ENCODE data around the gene NPDC1.
"Not testable (repeated sequence)": the region's sequence is repeated elsewhere in the genome, so short reads cannot be mapped to it uniquely, and the experiment has no call there.

NPDC1 gene

DNA sequence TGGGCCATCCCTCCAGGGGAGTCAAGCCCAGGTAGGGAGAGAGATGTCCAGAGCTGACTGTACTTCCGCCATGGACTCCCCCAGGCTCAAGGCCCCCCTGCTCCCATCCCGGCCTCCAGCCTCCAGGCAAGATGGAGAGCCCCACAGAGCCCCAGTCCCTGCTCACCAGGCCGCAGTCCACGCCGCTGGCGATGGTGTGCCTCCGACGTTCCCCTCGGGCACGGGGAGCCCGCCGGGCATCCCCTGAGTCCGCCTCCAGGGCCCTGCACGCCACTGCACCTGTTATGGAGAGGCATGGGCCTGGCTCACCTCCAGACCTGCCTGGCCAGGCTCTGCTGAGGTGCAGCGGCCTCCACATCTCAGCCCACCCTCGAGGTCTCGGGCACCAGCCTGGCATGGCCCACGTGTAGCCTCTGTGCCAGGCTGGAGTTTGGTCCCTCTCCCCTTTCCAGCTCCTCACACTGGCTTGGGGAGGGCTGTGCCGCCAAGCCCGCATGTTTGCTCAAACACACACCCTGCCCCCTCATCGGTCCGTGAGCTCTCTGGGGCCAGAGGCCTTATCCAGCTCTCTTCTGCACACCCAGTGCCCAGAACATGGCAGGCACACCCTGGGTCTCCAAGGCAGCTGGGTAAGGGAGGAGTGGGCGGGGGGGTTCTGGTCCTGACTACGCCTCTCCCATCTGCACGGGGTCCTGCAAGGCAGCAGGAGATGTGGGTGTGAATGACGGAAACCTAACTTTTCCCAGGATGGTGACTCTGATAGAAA, 20.3 kb upstream of the NPDC1 start:
- Histone ChIP-seq H3K36me3 (ENCODE audit: control insufficient read depth in 1 of 2, insufficient read depth in 2 of 2, low read length in 2 of 2) (peaks cover 0 to 5% of the 10 kb centered on the region in 2 donors), H3K27me3 (ENCODE audit: control insufficient read depth in 1 of 2, insufficient read depth in 2 of 2, low read length in 2 of 2) (no peaks in the 10 kb centered on the region), H3K27ac (ENCODE audit: low read depth, low read length) (no peak overlapping the region), H3K9ac (ENCODE audit: low read depth in 1 of 2, low read length in 2 of 2) (no peak overlapping the region), H3K4me3 (ENCODE audit: low read depth in 1 of 2, low read length in 2 of 2) (no peak overlapping the region), H3K9me3 (ENCODE audit: control insufficient read depth in 1 of 2, low read length in 2 of 2) (no peaks in the 10 kb centered on the region), H3K4me1 (ENCODE audit: control insufficient read depth in 1 of 2, insufficient read depth in 2 of 2, low read length in 2 of 2) (peaks cover 23 to 26% of the 10 kb centered on the region in 2 donors)

DNA sequence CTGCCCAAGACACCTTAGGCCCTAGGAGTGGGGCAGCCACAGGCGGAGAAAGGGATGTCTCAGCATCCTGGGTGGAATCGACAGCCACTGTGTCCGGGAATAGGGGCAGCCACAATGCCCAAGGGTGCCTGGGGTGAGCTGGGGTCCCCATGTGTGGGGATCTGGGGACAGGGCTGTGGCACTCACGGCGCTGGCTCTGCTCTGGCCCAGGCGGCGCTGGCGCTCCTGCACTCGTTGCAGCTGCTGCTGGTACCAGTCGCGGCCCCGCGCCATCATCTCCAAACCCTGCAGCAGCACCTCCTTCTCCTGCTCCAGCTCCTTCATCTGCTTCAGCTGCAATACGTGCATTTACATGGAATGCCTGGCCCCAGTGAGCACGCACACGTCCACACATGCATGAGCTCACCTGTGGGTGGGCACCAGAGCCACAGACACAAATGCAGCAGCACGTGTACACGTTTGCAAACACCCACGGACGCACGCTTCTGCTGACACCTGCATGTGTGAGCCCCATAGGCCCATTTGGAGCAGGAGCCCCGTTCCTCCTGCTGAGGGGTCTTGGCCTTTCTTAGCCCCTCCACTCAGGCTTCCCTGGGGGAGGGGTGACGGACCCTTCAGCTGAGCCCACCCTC, 19.5 kb upstream of the NPDC1 start:
- Histone ChIP-seq H3K27me3 (ENCODE audit: control insufficient read depth in 1 of 2, insufficient read depth in 2 of 2, low read length in 2 of 2) (no peaks in the 10 kb centered on the region), H3K4me3 (ENCODE audit: low read depth in 1 of 2, low read length in 2 of 2) (no peak overlapping the region)

GRCh38 chr9:137064880-137065164, 18.8 kb upstream of the NPDC1 start:
- Histone ChIP-seq H3K4me1 (ENCODE audit: control insufficient read depth in 1 of 2, insufficient read depth in 2 of 2, low read length in 2 of 2) (peaks cover 17 to 20% of the 10 kb centered on the region in 2 donors), H3K36me3 (ENCODE audit: control insufficient read depth in 1 of 2, insufficient read depth in 2 of 2, low read length in 2 of 2) (peaks cover 0 to 5% of the 10 kb centered on the region in 2 donors), H3K4me3 (ENCODE audit: low read depth in 1 of 2, low read length in 2 of 2) (no peak overlapping the region), H3K9me3 (ENCODE audit: control insufficient read depth in 1 of 2, low read length in 2 of 2) (no peaks in the 10 kb centered on the region), H3K27ac (ENCODE audit: low read depth, low read length) (no peak overlapping the region), H3K27me3 (ENCODE audit: control insufficient read depth in 1 of 2, insufficient read depth in 2 of 2, low read length in 2 of 2) (no peaks in the 10 kb centered on the region), H3K9ac (ENCODE audit: low read depth in 1 of 2, low read length in 2 of 2) (no peak overlapping the region)

More for the DNA sequence above, 19.5 kb upstream of the NPDC1 start:
- peaks cover 17 to 20% of the 10 kb centered on the region in 2 donors for H3K4me1 ChIP-seq (ENCODE audit: control insufficient read depth in 1 of 2, insufficient read depth in 2 of 2, low read length in 2 of 2)
- H3K9me3 ChIP-seq (ENCODE audit: control insufficient read depth in 1 of 2, low read length in 2 of 2), result no peaks in the 10 kb centered on the region
- no peak overlapping the region for H3K27ac ChIP-seq (ENCODE audit: low read depth, low read length)
- H3K9ac ChIP-seq (ENCODE audit: low read depth in 1 of 2, low read length in 2 of 2), result no peak overlapping the region
- peaks cover 0 to 5% of the 10 kb centered on the region in 2 donors for H3K36me3 ChIP-seq (ENCODE audit: control insufficient read depth in 1 of 2, insufficient read depth in 2 of 2, low read length in 2 of 2)

- H3K4me1 ChIP-seq (ENCODE audit: control insufficient read depth in 1 of 2, insufficient read depth in 2 of 2, low read length in 2 of 2), result peaks cover 14 to 15% of the 10 kb centered on the region in 2 donors
- peaks cover 0 to 5% of the 10 kb centered on the region in 2 donors for H3K36me3 ChIP-seq (ENCODE audit: control insufficient read depth in 1 of 2, insufficient read depth in 2 of 2, low read length in 2 of 2)
- H3K27me3 ChIP-seq (ENCODE audit: control insufficient read depth in 1 of 2, insufficient read depth in 2 of 2, low read length in 2 of 2), result no peaks in the 10 kb centered on the region
- no peaks in the 10 kb centered on the region for H3K9me3 ChIP-seq (ENCODE audit: control insufficient read depth in 1 of 2, low read length in 2 of 2)
- H3K4me3 ChIP-seq (ENCODE audit: low read depth in 1 of 2, low read length in 2 of 2), result no peak overlapping the region
- no peak overlapping the region for H3K9ac ChIP-seq (ENCODE audit: low read depth in 1 of 2, low read length in 2 of 2)
- no peak overlapping the region for H3K27ac ChIP-seq (ENCODE audit: low read depth, low read length)
Measured at GRCh38 chr9:137064027-137064879, 18.3 kb upstream of the NPDC1 start.

DNA sequence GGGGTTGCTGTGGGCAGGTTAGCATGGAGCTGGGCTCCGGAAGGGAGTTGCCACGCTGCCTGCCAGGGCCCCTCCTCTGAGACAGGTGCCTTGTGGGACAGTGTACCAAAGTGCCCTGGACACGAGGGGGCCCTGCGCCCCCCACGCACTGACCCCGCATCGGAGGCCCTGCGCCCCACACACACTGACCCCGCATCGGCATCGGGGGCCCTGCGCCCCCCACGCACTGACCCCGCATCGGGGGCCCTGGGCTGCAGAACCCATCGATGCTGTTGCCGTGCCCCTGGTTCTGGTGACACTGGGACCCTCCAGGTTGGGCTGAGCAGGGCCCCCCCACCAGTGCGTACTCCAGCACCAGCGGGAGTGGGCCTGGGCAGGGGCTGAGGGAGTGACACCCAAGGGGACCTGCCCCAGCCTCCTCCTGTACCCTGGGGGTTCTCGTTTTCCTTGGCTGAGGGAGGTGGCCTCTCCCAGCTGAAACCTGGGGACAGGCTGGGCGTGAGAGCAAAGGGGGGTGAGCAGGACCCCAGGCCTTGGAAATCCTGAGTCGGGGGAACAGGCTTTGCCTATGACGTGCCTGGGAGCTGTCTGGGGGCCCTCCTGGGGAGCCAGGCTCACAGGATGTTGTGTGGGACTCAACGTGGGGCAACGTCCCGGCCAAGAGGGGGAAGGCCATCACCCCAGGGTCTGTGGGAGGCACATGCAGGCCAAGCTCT, 17.5 kb upstream of the NPDC1 start:
- H3K27me3 ChIP-seq (ENCODE audit: control insufficient read depth in 1 of 2, insufficient read depth in 2 of 2, low read length in 2 of 2), result no peaks in the 10 kb centered on the region
- peaks cover 6 to 8% of the 10 kb centered on the region in 2 donors for H3K4me1 ChIP-seq (ENCODE audit: control insufficient read depth in 1 of 2, insufficient read depth in 2 of 2, low read length in 2 of 2)
- H3K9ac ChIP-seq (ENCODE audit: low read depth in 1 of 2, low read length in 2 of 2), result no peak overlapping the region
- H3K9me3 ChIP-seq (ENCODE audit: control insufficient read depth in 1 of 2, low read length in 2 of 2), result no peaks in the 10 kb centered on the region
- no peak overlapping the region for H3K4me3 ChIP-seq (ENCODE audit: low read depth in 1 of 2, low read length in 2 of 2)
- H3K36me3 ChIP-seq (ENCODE audit: control insufficient read depth in 1 of 2, insufficient read depth in 2 of 2, low read length in 2 of 2), result peaks cover 0 to 5% of the 10 kb centered on the region in 2 donors
- H3K27ac ChIP-seq (ENCODE audit: low read depth, low read length), result no peak overlapping the region

DNA sequence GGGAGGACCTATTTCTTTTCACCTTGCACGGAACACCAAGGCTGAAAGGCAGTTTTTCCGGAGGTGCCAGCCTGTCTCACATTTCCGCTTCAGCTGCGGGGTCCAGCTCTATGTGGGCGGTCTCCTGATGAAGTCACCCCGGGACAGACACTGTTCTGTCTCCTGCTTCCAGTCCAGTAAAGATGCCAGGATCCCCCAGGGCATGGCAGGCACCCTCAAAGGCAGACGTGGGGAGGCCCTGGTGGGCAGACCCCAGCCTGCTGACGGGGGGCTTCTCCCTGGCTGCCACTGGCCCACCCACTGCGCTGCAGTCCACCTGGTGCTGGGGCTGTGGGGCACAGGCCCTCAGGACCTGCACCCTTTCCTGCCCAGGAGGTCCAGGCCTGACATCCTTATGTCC, 16.8 kb upstream of the NPDC1 start:
- H3K4me1 ChIP-seq (ENCODE audit: control insufficient read depth in 1 of 2, insufficient read depth in 2 of 2, low read length in 2 of 2); H3K4me3 ChIP-seq (ENCODE audit: low read depth in 1 of 2, low read length in 2 of 2); H3K27me3 ChIP-seq (ENCODE audit: control insufficient read depth in 1 of 2, insufficient read depth in 2 of 2, low read length in 2 of 2); H3K27ac ChIP-seq (ENCODE audit: low read depth, low read length); H3K36me3 ChIP-seq (ENCODE audit: control insufficient read depth in 1 of 2, insufficient read depth in 2 of 2, low read length in 2 of 2); H3K9me3 ChIP-seq (ENCODE audit: control insufficient read depth in 1 of 2, low read length in 2 of 2); H3K9ac ChIP-seq (ENCODE audit: low read depth in 1 of 2, low read length in 2 of 2): not testable (repeated sequence)

- Histone ChIP-seq H3K4me3 (ENCODE audit: low read depth in 1 of 2, low read length in 2 of 2) (no peak overlapping the region), H3K4me1 (ENCODE audit: control insufficient read depth in 1 of 2, insufficient read depth in 2 of 2, low read length in 2 of 2) (no peaks in the 10 kb centered on the region), H3K27ac (ENCODE audit: low read depth, low read length) (no peak overlapping the region), H3K9me3 (ENCODE audit: control insufficient read depth in 1 of 2, low read length in 2 of 2) (no peaks in the 10 kb centered on the region), H3K27me3 (ENCODE audit: control insufficient read depth in 1 of 2, insufficient read depth in 2 of 2, low read length in 2 of 2) (no peaks in the 10 kb centered on the region), H3K36me3 (ENCODE audit: control insufficient read depth in 1 of 2, insufficient read depth in 2 of 2, low read length in 2 of 2) (peaks cover 0 to 5% of the 10 kb centered on the region in 2 donors), H3K9ac (ENCODE audit: low read depth in 1 of 2, low read length in 2 of 2) (no peak overlapping the region)
Measured at GRCh38 chr9:137062384-137062783, 16.4 kb upstream of the NPDC1 start.

DNA sequence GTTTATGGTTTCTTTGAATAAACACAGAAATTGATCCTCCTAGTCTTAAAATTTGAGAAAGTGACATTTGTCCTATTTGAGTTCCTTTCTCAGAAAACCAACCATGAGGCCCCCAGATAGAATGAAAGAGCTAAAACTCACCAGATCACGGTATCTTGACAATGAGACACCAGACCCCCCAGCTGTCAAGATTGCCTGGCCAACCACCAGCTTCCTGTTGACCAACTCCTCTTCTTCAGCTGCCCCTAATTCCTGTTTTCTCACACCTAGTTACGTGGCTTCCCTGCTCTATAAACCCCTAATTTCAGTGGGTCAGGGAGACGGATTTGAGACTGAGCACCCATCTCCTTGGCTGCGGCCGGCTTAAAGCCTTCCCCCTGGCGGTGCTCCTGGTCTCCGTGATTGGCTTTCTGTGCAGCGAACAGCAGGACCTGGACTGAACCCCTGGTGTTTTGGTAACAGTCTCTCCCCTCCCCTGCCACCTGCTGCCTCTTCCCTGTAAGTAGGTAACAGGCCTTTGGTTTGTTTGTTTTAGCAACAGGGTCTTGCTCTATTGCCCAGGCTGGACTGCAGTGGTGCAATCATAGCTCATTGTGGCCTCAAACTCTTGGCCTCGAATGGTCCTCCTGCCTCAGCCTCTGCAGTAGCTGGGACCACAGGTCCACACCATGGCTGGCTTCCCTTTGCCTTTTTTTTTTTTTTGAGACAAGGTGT, 12.7 kb upstream of the NPDC1 start:
- Histone ChIP-seq H3K27me3 (ENCODE audit: control insufficient read depth in 1 of 2, insufficient read depth in 2 of 2, low read length in 2 of 2) (no peaks in the 10 kb centered on the region), H3K9ac (ENCODE audit: low read depth in 1 of 2, low read length in 2 of 2) (no peak overlapping the region), H3K9me3 (ENCODE audit: control insufficient read depth in 1 of 2, low read length in 2 of 2) (no peaks in the 10 kb centered on the region), H3K36me3 (ENCODE audit: control insufficient read depth in 1 of 2, insufficient read depth in 2 of 2, low read length in 2 of 2) (no peaks in the 10 kb centered on the region), H3K27ac (ENCODE audit: low read depth, low read length) (no peak overlapping the region), H3K4me1 (ENCODE audit: control insufficient read depth in 1 of 2, insufficient read depth in 2 of 2, low read length in 2 of 2) (peaks cover 18 to 23% of the 10 kb centered on the region in 2 donors), H3K4me3 (ENCODE audit: low read depth in 1 of 2, low read length in 2 of 2) (no peak overlapping the region)

DNA sequence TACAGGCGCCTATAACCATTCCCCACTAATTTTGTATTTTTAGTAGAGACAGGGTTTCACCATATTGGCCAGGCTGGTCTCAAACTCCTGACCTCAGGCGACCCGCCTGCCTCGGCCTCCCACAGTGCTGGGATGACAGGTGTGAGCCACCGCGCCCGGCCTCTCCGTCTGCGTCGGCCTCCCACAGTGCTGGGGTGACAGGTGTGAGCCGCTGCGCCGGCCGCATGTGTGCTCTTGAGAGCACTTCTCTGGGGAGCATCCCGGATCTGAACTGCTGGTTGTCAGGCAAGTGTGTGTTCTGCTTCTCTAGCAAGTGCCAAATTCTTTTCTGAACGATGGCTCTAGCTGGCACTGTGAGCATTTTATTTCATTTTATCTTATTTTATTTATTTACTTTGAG, 11.6 kb upstream of the NPDC1 start:
- no peaks in the 10 kb centered on the region for H3K9me3 ChIP-seq (ENCODE audit: control insufficient read depth in 1 of 2, low read length in 2 of 2)
- no peak overlapping the region for H3K4me3 ChIP-seq (ENCODE audit: low read depth in 1 of 2, low read length in 2 of 2)
- no peak overlapping the region for H3K27ac ChIP-seq (ENCODE audit: low read depth, low read length)
- H3K9ac ChIP-seq (ENCODE audit: low read depth in 1 of 2, low read length in 2 of 2), result no peak overlapping the region
- H3K36me3 ChIP-seq (ENCODE audit: control insufficient read depth in 1 of 2, insufficient read depth in 2 of 2, low read length in 2 of 2), result no peaks in the 10 kb centered on the region
- H3K27me3 ChIP-seq (ENCODE audit: control insufficient read depth in 1 of 2, insufficient read depth in 2 of 2, low read length in 2 of 2), result peaks cover 5 to 6% of the 10 kb centered on the region in 2 donors
- H3K4me1 ChIP-seq (ENCODE audit: control insufficient read depth in 1 of 2, insufficient read depth in 2 of 2, low read length in 2 of 2), result peaks cover 18 to 30% of the 10 kb centered on the region in 2 donors

Measured in duodenal mucosa (tissue), 2 donors.